HepG2 (cell line): ENCODE data around the gene TULP3. TPM values are rescaled to one million over a fixed set of nuclear protein-coding genes. Genes with fewer than 3 reads are reported as not detected.

ENCODE experiments used
- ASH2L ChIP-seq: fragments of 300-600, 200-600 bp; sonication (generic); IDR thresholded peaks from 2 replicates; pipeline ENCODE4 v1.7.0; 2017; ENCODE audit warnings: low read depth, mild to moderate bottlenecking, moderate library complexity, mixed read lengths, low read length; ENCODE audit not compliant: insufficient read length
- CENPT ChIP-seq: sonication (generic); formaldehyde crosslinking; IDR thresholded peaks from 2 replicates; pipeline ENCODE4 v1.8.0; 2022; ENCODE audit warnings: low read depth, mild to moderate bottlenecking, moderate library complexity, missing genetic modification reagents
- CTCF ChIP-seq: sonication (generic); formaldehyde crosslinking; IDR thresholded peaks from 2 replicates; pipeline ENCODE4 v1.5.0; 2020; ENCODE audit warnings: mild to moderate bottlenecking, missing genetic modification reagents, moderate library complexity
- DMAP1 ChIP-seq: IDR thresholded peaks from 2 replicates; pipeline ENCODE4 v1.6.1; 2016
- JARID2 ChIP-seq: sonication (generic); formaldehyde crosslinking; IDR thresholded peaks from 2 replicates; pipeline ENCODE4 v1.8.1; 2023; ENCODE audit warnings: missing genetic modification reagents, inconsistent platforms; ENCODE audit not compliant: insufficient replicate concordance
- JUND ChIP-seq: sonication (generic); formaldehyde crosslinking; IDR thresholded peaks from 2 replicates; pipeline ENCODE4 v1.8.0; 2022; ENCODE audit warnings: mild to moderate bottlenecking, missing genetic modification reagents
- NFRKB ChIP-seq: fragments of 450-650 bp; IDR thresholded peaks from 2 replicates; pipeline ENCODE4 v1.6.1; 2017
- ZBTB4 ChIP-seq: sonication (generic); formaldehyde crosslinking; IDR thresholded peaks from 2 replicates; pipeline ENCODE4 v1.4.0; 2020; ENCODE audit warnings: missing genetic modification reagents, mild to moderate bottlenecking, borderline replicate concordance
- ZGPAT ChIP-seq: IDR thresholded peaks from 2 replicates; pipeline ENCODE4 v1.6.1; 2016; ENCODE audit warnings: mild to moderate bottlenecking
- ZMYM3 ChIP-seq: sonication (generic); formaldehyde crosslinking; IDR thresholded peaks from 2 replicates; pipeline ENCODE4 v1.5.1; 2020; ENCODE audit warnings: mild to moderate bottlenecking, missing genetic modification reagents
- ZNF138 ChIP-seq: sonication (generic); formaldehyde crosslinking; IDR thresholded peaks from 2 replicates; pipeline ENCODE4 v1.5.0; 2020; ENCODE audit warnings: mild to moderate bottlenecking, low read depth, missing genetic modification reagents
- ZNF44 ChIP-seq: sonication (generic); formaldehyde crosslinking; IDR thresholded peaks from 2 replicates; pipeline ENCODE4 v1.5.1; 2020; ENCODE audit warnings: mild to moderate bottlenecking, missing genetic modification reagents
- ZNF841 ChIP-seq: sonication (generic); formaldehyde crosslinking; IDR thresholded peaks from 2 replicates; pipeline ENCODE4 v1.8.1; 2023; ENCODE audit warnings: missing genetic modification reagents, borderline replicate concordance
- ZSCAN31 ChIP-seq: sonication (generic); formaldehyde crosslinking; IDR thresholded peaks from 2 replicates; pipeline ENCODE4 v1.5.0; 2020; ENCODE audit warnings: low read depth, mild to moderate bottlenecking, missing genetic modification reagents
- polyA plus RNA-seq, 8 experiments: library from polyadenylated mRNA; depleted of rRNA in 3 of 8; stranded (reverse) in 7 of 8; unstranded in 1 of 8; fragments of >200 nt; fragmentation: Illumina TruSeq in 4 of 8; extraction: Trizol in 4 of 8; gene quantifications; 2 replicates each; pipeline versions ENCODE4 v1.2.1 to v1.2.3, GENCODE V29; 2011 to 2016; ENCODE audit warnings: low read depth in 4 of 8, missing spikeins in 1 of 8, mixed read lengths in 1 of 8; ENCODE audit not compliant: insufficient read depth in 1 of 8
- total RNA-seq, 5 experiments: library from RNA; depleted of rRNA; stranded (reverse); fragments of >200 nt; fragmentation: Illumina TruSeq; extraction: Trizol; gene quantifications; 2 replicates each; pipeline ENCODE4 v1.2.3, GENCODE V29; 2016; ENCODE audit warnings: low read depth in 1 of 5
- TF ChIP-seq, protein P1 (sequence below): sonication (generic); formaldehyde crosslinking; IDR thresholded peaks from 2 replicates; pipeline ENCODE4 v1.8.0; 2022; ENCODE audit warnings: mild to moderate bottlenecking, missing genetic modification reagents; ENCODE audit not compliant: insufficient replicate concordance
- TF ChIP-seq, protein P2 (sequence below): sonication (generic); formaldehyde crosslinking; conservative IDR thresholded peaks from 2 replicates; pipeline ENCODE4 v1.4.0; 2020; ENCODE audit warnings: missing genetic modification reagents

TULP3 gene
- total and polyA plus RNA-seq, 2 of the 13 experiments (the other 11 are each of a cell fraction or from before 2014, with no cell fraction given), result 11.2 to 13.2 TPM

GRCh38 chr12:2959505-2960389 lies 69.1 kb downstream of the TULP3 start (continued):
- peak; percentile 20; the same call in 1 of the 2 replicates for TF ChIP-seq CTCF (CRISPR knock-in tag)
- TF ChIP-seq DMAP1 (CRISPR knock-in tag), result peak; percentile 52; the same call in 1 of the 2 replicates
- TF ChIP-seq JUND (CRISPR knock-in tag), result no peak
- TF ChIP-seq CENPT (CRISPR knock-in tag), result no peak
- TF ChIP-seq ZMYM3 (CRISPR knock-in tag), result 0 out of 2 replicates have a peak, but pooled peaks have one; percentile 3
- 0 out of 2 replicates have a peak, but pooled peaks have one; percentile 83 for TF ChIP-seq ZNF841
- no peak for TF ChIP-seq ASH2L
- TF ChIP-seq, protein P1, sequence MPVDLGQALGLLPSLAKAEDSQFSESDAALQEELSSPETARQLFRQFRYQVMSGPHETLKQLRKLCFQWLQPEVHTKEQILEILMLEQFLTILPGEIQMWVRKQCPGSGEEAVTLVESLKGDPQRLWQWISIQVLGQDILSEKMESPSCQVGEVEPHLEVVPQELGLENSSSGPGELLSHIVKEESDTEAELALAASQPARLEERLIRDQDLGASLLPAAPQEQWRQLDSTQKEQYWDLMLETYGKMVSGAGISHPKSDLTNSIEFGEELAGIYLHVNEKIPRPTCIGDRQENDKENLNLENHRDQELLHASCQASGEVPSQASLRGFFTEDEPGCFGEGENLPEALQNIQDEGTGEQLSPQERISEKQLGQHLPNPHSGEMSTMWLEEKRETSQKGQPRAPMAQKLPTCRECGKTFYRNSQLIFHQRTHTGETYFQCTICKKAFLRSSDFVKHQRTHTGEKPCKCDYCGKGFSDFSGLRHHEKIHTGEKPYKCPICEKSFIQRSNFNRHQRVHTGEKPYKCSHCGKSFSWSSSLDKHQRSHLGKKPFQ, result no peak
- TF ChIP-seq ZNF44 (CRISPR knock-in tag), result no peak
- TF ChIP-seq ZBTB4 (CRISPR knock-in tag), result no peak
- TF ChIP-seq ZNF138 (CRISPR knock-in tag), result 0 out of 2 replicates have a peak, but pooled peaks have one; percentile 62
- peak; percentile 37; the same call in 1 of the 2 replicates for TF ChIP-seq ZGPAT (CRISPR knock-in tag)
- TF ChIP-seq, protein P2, sequence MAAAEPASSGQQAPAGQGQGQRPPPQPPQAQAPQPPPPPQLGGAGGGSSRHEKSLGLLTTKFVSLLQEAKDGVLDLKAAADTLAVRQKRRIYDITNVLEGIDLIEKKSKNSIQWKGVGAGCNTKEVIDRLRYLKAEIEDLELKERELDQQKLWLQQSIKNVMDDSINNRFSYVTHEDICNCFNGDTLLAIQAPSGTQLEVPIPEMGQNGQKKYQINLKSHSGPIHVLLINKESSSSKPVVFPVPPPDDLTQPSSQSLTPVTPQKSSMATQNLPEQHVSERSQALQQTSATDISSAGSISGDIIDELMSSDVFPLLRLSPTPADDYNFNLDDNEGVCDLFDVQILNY (CRISPR knock-in tag), result no peak
- no peak for TF ChIP-seq JARID2 (CRISPR knock-in tag)
- TF ChIP-seq NFRKB, result no peak
- peak; percentile 23; the same call in 1 of the 2 replicates for TF ChIP-seq ZSCAN31
